ENCODE data around the gene EFCAB6. TPM values are rescaled to one million over a fixed set of nuclear protein-coding genes. Genes with fewer than 3 reads are reported as not detected.

Gene EFCAB6
- total RNA-seq, 2 experiments from 2014 or later: 0.26 to 0.39 TPM

- no peak for ATAC-seq
Observed at GRCh38 chr22:43853328-43853931, 41.3 kb upstream of the EFCAB6 start.

GRCh38 chr22:43852573-43853327, 40.6 kb upstream of the EFCAB6 start:
- no peaks in the 10 kb centered on the region for H3K4me1 Mint-ChIP-seq (ENCODE audit: low read depth)
- CTCF ChIA-PET: no interaction called here
- no peak for ATAC-seq
- POLR2A ChIA-PET: no interaction called here
- H3K4me3 Mint-ChIP-seq: no peak overlapping the region
- H3K27me3 Mint-ChIP-seq (ENCODE audit: low read depth): peaks cover 9% of the 10 kb centered on the region
- H3K36me3 Mint-ChIP-seq (ENCODE audit: low read depth): no peaks in the 10 kb centered on the region
- no peaks in the 10 kb centered on the region for H3K9me3 Mint-ChIP-seq (ENCODE audit: insufficient read depth)
- no peak overlapping the region for H3K27ac Mint-ChIP-seq
- no peak for DNase-seq

More at GRCh38 chr22:43853328-43853931, 41.3 kb upstream of the EFCAB6 start:
- ChIA-PET POLR2A (no interaction called here), CTCF (no interaction called here)
- no peaks in the 10 kb centered on the region for H3K9me3 Mint-ChIP-seq (ENCODE audit: insufficient read depth)
- no peak for DNase-seq
- H3K4me1 Mint-ChIP-seq (ENCODE audit: low read depth): no peaks in the 10 kb centered on the region
- H3K27me3 Mint-ChIP-seq (ENCODE audit: low read depth): peaks cover 9% of the 10 kb centered on the region
- H3K36me3 Mint-ChIP-seq (ENCODE audit: low read depth): no peaks in the 10 kb centered on the region
- H3K27ac Mint-ChIP-seq: no peak overlapping the region
- no peak overlapping the region for H3K4me3 Mint-ChIP-seq

- POLR2A ChIA-PET: no interaction called here
Observed at GRCh38 chr22:43851979-43852307, 39.8 kb upstream of the EFCAB6 start.

GRCh38 chr22:43851058-43851978, 39.2 kb upstream of the EFCAB6 start:
- no peak overlapping the region for H3K27ac Mint-ChIP-seq
- H3K36me3 Mint-ChIP-seq (ENCODE audit: low read depth): no peaks in the 10 kb centered on the region
- H3K27me3 Mint-ChIP-seq (ENCODE audit: low read depth): peaks cover 3% of the 10 kb centered on the region
- H3K4me1 Mint-ChIP-seq (ENCODE audit: low read depth): no peaks in the 10 kb centered on the region
- no peak for DNase-seq
- H3K9me3 Mint-ChIP-seq (ENCODE audit: insufficient read depth): no peaks in the 10 kb centered on the region
- POLR2A ChIA-PET: no interaction called here
- ATAC-seq: no peak
- H3K4me3 Mint-ChIP-seq: no peak overlapping the region
- CTCF ChIA-PET: no interaction called here

More at GRCh38 chr22:43851979-43852307, 39.8 kb upstream of the EFCAB6 start:
- Mint-ChIP-seq H3K4me3 (no peak overlapping the region), H3K9me3 (ENCODE audit: insufficient read depth) (no peaks in the 10 kb centered on the region), H3K27ac (no peak overlapping the region), H3K4me1 (ENCODE audit: low read depth) (no peaks in the 10 kb centered on the region), H3K27me3 (ENCODE audit: low read depth) (peaks cover 5% of the 10 kb centered on the region), H3K36me3 (ENCODE audit: low read depth) (no peaks in the 10 kb centered on the region)
- ATAC-seq (no peak), DNase-seq (no peak)
- CTCF ChIA-PET: no interaction called here

- no peak overlapping the region for H3K4me3 Mint-ChIP-seq
- DNase-seq: no peak
- H3K9me3 Mint-ChIP-seq (ENCODE audit: insufficient read depth): no peaks in the 10 kb centered on the region
- no peak overlapping the region for H3K27ac Mint-ChIP-seq
- H3K4me1 Mint-ChIP-seq (ENCODE audit: low read depth): no peaks in the 10 kb centered on the region
- ATAC-seq: no peak
- no peaks in the 10 kb centered on the region for H3K36me3 Mint-ChIP-seq (ENCODE audit: low read depth)
- peaks cover 3% of the 10 kb centered on the region for H3K27me3 Mint-ChIP-seq (ENCODE audit: low read depth)
- ChIA-PET POLR2A (no interaction called here), CTCF (no interaction called here)
Observed at GRCh38 chr22:43850529-43850928, 38.4 kb upstream of the EFCAB6 start.

DNA sequence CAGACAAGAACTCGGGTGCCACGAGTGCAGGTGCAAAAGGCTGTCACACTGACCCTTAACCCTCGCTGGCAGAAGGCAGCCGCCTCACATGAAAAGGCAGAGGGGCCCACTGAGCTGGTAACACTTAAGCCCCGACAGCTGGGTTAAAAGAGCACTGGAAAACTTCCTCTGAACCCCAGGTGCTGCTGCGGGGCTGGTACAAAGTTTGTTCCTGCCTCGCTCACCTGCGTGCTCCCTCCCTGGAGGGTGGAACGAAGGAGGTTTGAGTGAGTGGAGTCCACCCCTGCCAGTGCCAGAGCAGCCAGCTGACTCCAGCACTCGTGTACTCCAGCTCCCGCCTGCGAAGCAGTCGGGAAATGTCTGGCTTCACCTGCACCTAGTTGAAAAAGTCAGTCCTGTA, 37.6 kb upstream of the EFCAB6 start:
- no peak overlapping the region for H3K27ac Mint-ChIP-seq
- ATAC-seq: no peak
- ChIA-PET POLR2A (no interaction called here), CTCF (interaction anchor here (0.6 kb wide), 1 partner anchor 979 kb away, joined by 3 read pairs; no protein-coding TSS in a partner anchor)
- H3K4me1 Mint-ChIP-seq (ENCODE audit: low read depth): no peaks in the 10 kb centered on the region
- no peaks in the 10 kb centered on the region for H3K9me3 Mint-ChIP-seq (ENCODE audit: insufficient read depth)
- no peaks in the 10 kb centered on the region for H3K36me3 Mint-ChIP-seq (ENCODE audit: low read depth)
- H3K4me3 Mint-ChIP-seq: no peak overlapping the region
- no peak for DNase-seq
- H3K27me3 Mint-ChIP-seq (ENCODE audit: low read depth): peaks cover 3% of the 10 kb centered on the region

- POLR2A ChIA-PET: no interaction called here
- H3K27me3 Mint-ChIP-seq (ENCODE audit: low read depth): peaks cover 3% of the 10 kb centered on the region
- CTCF ChIA-PET: no interaction called here
- H3K4me3 Mint-ChIP-seq: no peak overlapping the region
- no peak for DNase-seq
- ATAC-seq: no peak
- H3K27ac Mint-ChIP-seq: no peak overlapping the region
- H3K4me1 Mint-ChIP-seq (ENCODE audit: low read depth): no peaks in the 10 kb centered on the region
- H3K9me3 Mint-ChIP-seq (ENCODE audit: insufficient read depth): no peaks in the 10 kb centered on the region
- H3K36me3 Mint-ChIP-seq (ENCODE audit: low read depth): no peaks in the 10 kb centered on the region
Observed at GRCh38 chr22:43848366-43849171, 36.5 kb upstream of the EFCAB6 start.

GRCh38 chr22:43847376-43848289, 35.5 kb upstream of the EFCAB6 start:
- POLR2A ChIA-PET: no interaction called here
- no peaks in the 10 kb centered on the region for H3K9me3 Mint-ChIP-seq (ENCODE audit: insufficient read depth)
- H3K36me3 Mint-ChIP-seq (ENCODE audit: low read depth): no peaks in the 10 kb centered on the region
- H3K27me3 Mint-ChIP-seq (ENCODE audit: low read depth): no peaks in the 10 kb centered on the region
- DNase-seq: no peak
- H3K4me1 Mint-ChIP-seq (ENCODE audit: low read depth): no peaks in the 10 kb centered on the region
- H3K4me3 Mint-ChIP-seq: no peak overlapping the region
- CTCF ChIA-PET: no interaction called here
- ATAC-seq: no peak
- no peak overlapping the region for H3K27ac Mint-ChIP-seq

GRCh38 chr22:43846966-43847365, 34.9 kb upstream of the EFCAB6 start:
- DNase-seq: no peak
- Mint-ChIP-seq H3K36me3 (ENCODE audit: low read depth) (no peaks in the 10 kb centered on the region), H3K9me3 (ENCODE audit: insufficient read depth) (no peaks in the 10 kb centered on the region), H3K27me3 (ENCODE audit: low read depth) (no peaks in the 10 kb centered on the region), H3K4me3 (no peak overlapping the region), H3K27ac (no peak overlapping the region), H3K4me1 (ENCODE audit: low read depth) (no peaks in the 10 kb centered on the region)
- POLR2A ChIA-PET: no interaction called here
- no peak for ATAC-seq
- CTCF ChIA-PET: no interaction called here

- DNase-seq (no peak), ATAC-seq (no peak)
- H3K4me1 Mint-ChIP-seq (ENCODE audit: low read depth): no peaks in the 10 kb centered on the region
- no peak overlapping the region for H3K4me3 Mint-ChIP-seq
- no peaks in the 10 kb centered on the region for H3K27me3 Mint-ChIP-seq (ENCODE audit: low read depth)
- ChIA-PET CTCF (no interaction called here), POLR2A (no interaction called here)
- no peaks in the 10 kb centered on the region for H3K36me3 Mint-ChIP-seq (ENCODE audit: low read depth)
- no peak overlapping the region for H3K27ac Mint-ChIP-seq
- no peaks in the 10 kb centered on the region for H3K9me3 Mint-ChIP-seq (ENCODE audit: insufficient read depth)
Observed at GRCh38 chr22:43845981-43846380, 33.9 kb upstream of the EFCAB6 start.
